K562 (cell line): ENCODE data around the gene KRT31. TPM values are rescaled to one million over a fixed set of nuclear protein-coding genes. Genes with fewer than 3 reads are reported as not detected.

Experiments
- ATAC-seq: fragments of 200-7000 bp; cut with Tn5 transposase; 3 replicates; pipeline ENCODE4 v1.9.1; 2020; ENCODE audit warnings: moderate library complexity
- BruUV-seq: library from RNA; stranded (reverse); fragments of 400-500 nt; replicated peaks from 2 replicates; lab custom pipeline; 2021; lab: Mats Ljungman, UMichigan
- CTCF ChIA-PET: fragments of 300-600 bp; formaldehyde crosslinking; extraction: SDS; loops from one replicate; lab custom pipeline; 2021; ENCODE audit warnings: low intra/inter-chr PET ratio; lab: Yijun Ruan, JAX
- POLR2A ChIA-PET: fragments of 300-600, 350-650 bp; sonication (Branson Sonifier 250); formaldehyde crosslinking; extraction: SDS; loops from one replicate; lab custom pipeline; 2021; ENCODE audit warnings: antibody characterized with exemption, inconsistent platforms; lab: Yijun Ruan, JAX
- DNase-seq, 4 experiments: peaks; one replicate each; pipeline versions ENCODE4 v3.0.0 to v3.0.0-alpha.2; 2011 to 2018; ENCODE audit warnings: low spot score in 3 of 4, mixed read lengths in 3 of 4; ENCODE audit errors: extremely low read depth in 1 of 4
- FAIRE-seq: peaks from 2 replicates; lab custom pipeline; 2011; peaks lifted over from hg19 to GRCh38; lab: Jason Lieb, UNC
- H2AFZ ChIP-seq: 2 replicates; pipeline ENCODE4 v1.6.0; 2011; ENCODE audit warnings: low read depth, low read length, control low read depth, inconsistent platforms
- H3K27ac ChIP-seq: fragments of 200-600 bp; 3 replicates; pipeline ENCODE4 v1.8.0; 2011; ENCODE audit warnings: low read depth, mild to moderate bottlenecking, control low read depth, inconsistent platforms, low read length, moderate library complexity, mixed read lengths; ENCODE audit errors: extremely low read depth
- H3K27me3 ChIP-seq, 2 experiments: fragments of 300-600 bp in 1 of 2; 2 replicates in 1 of 2; 3 replicates in 1 of 2; pipeline versions ENCODE4 v1.6.0 to v1.8.0; 2011; ENCODE audit warnings: inconsistent platforms in 2 of 2, low read length in 2 of 2, mild to moderate bottlenecking in 1 of 2, mixed read lengths in 1 of 2, moderate library complexity in 1 of 2; ENCODE audit not compliant: control insufficient read depth in 2 of 2, insufficient read depth in 2 of 2
- H3K36me3 ChIP-seq: fragments of 300-600 bp; 3 replicates; pipeline ENCODE4 v1.8.0; 2011; ENCODE audit warnings: mild to moderate bottlenecking, low read length, inconsistent platforms; ENCODE audit not compliant: control insufficient read depth, insufficient read depth
- H3K4me1 ChIP-seq, 2 experiments: fragments of 200-600 bp in 1 of 2; replicated peaks in 1 of 2; 2 replicates in 1 of 2; 3 replicates in 1 of 2; pipeline versions ENCODE4 v1.5.1 to v1.8.0; 2011; ENCODE audit warnings: inconsistent platforms in 2 of 2, low read length in 2 of 2, mild to moderate bottlenecking in 1 of 2, mixed read lengths in 1 of 2, moderate library complexity in 1 of 2; ENCODE audit not compliant: control insufficient read depth in 2 of 2, insufficient read depth in 2 of 2
- H3K4me2 ChIP-seq: 2 replicates; pipeline ENCODE4 v1.6.1; 2011; ENCODE audit warnings: low read length, control low read depth, inconsistent platforms, mixed read lengths; ENCODE audit not compliant: insufficient read depth
- H3K4me3 ChIP-seq: fragments of 200-600 bp; sonication (generic), shearing (Covaris generic); 2 replicates; pipeline ENCODE4 v1.5.1; 2016; ENCODE audit warnings: control low read depth, inconsistent platforms
- H3K79me2 ChIP-seq: fragments of 200-600 bp; 3 replicates; pipeline ENCODE4 v1.8.0; 2011; ENCODE audit warnings: low read length, inconsistent platforms; ENCODE audit not compliant: control insufficient read depth, insufficient read depth
- H3K9ac ChIP-seq, 2 experiments: 2 replicates each; pipeline versions ENCODE4 v1.6.0 to v1.6.1; 2011; ENCODE audit warnings: low read depth in 2 of 2, low read length in 2 of 2, control low read depth in 1 of 2, inconsistent platforms in 1 of 2, mild to moderate bottlenecking in 1 of 2, mixed read lengths in 1 of 2; ENCODE audit not compliant: insufficient read depth in 1 of 2
- H3K9me1 ChIP-seq: one replicate; pipeline ENCODE4 v1.6.0; 2011; ENCODE audit warnings: inconsistent platforms, mild to moderate bottlenecking, low read length, moderate library complexity; ENCODE audit not compliant: control insufficient read depth, insufficient read depth
- H3K9me3 ChIP-seq: replicated peaks from 2 replicates; pipeline ENCODE4 v1.5.1; 2011; ENCODE audit warnings: low read depth, low read length, inconsistent platforms; ENCODE audit not compliant: control insufficient read depth, insufficient read depth
- H4K20me1 ChIP-seq: replicated peaks from 2 replicates; pipeline ENCODE4 v1.6.1; 2011; ENCODE audit warnings: low read length, inconsistent platforms, mixed read lengths; ENCODE audit not compliant: control insufficient read depth, insufficient read depth
- CHD1 ChIP-seq: fragments of 200-600 bp; sonication (generic); IDR thresholded peaks from one replicate; pipeline ENCODE4 v1.6.1; 2012; ENCODE audit warnings: mild to moderate bottlenecking, moderate library complexity, low read length, inconsistent platforms
- ETS2 ChIP-seq: IDR thresholded peaks from 2 replicates; pipeline ENCODE4 v1.6.1; 2016; ENCODE audit warnings: borderline replicate concordance, missing genetic modification characterization, mild to moderate bottlenecking, moderate library complexity, missing compliant biosample characterization; ENCODE audit not compliant: poor library complexity, severe bottlenecking
- RBM25 ChIP-seq: fragments of 200-400 bp; formaldehyde crosslinking; IDR thresholded peaks from 2 replicates; pipeline ENCODE4 v1.6.1; 2018; ENCODE audit warnings: low read length, low read depth, moderate library complexity; ENCODE audit not compliant: severe bottlenecking
- SRSF7 ChIP-seq: fragments of 200-400 bp; formaldehyde crosslinking; optimal IDR thresholded peaks from 2 replicates; pipeline ENCODE3; 2017; ENCODE audit warnings: mild to moderate bottlenecking, low read depth, low read length
- TFAM ChIP-seq: fragments of 250-450 bp; sonication (Bioruptor Pico); conservative IDR thresholded peaks from 2 replicates; pipeline ENCODE4 v1.5.0; 2021; ENCODE audit warnings: mild to moderate bottlenecking, moderate library complexity
- WGBS: fragments of 100-300 bp; shearing (Covaris generic); methylation state at CpG from one replicate; pipeline ENCODE4 v1.1.6; 2016; ENCODE audit warnings: low coverage, mixed read lengths; ENCODE audit not compliant: insufficient coverage; ENCODE audit errors: missing lambda C conversion rate; 5-methylcytosine and 5-hydroxymethylcytosine counted together
- in situ Hi-C: fragments of 300-500 bp; cut with MboI; formaldehyde crosslinking; loops from 4 replicates; pipeline ENCODE4 v1.15.0; 2018; ENCODE audit warnings: inconsistent platforms, mixed read lengths
- intact Hi-C: fragments of 100-400 bp; cut with micrococcal nuclease; formaldehyde crosslinking; loops from 2 replicates; pipeline ENCODE4 v1.14.2; 2022
- polyA plus RNA-seq, 8 experiments: library from polyadenylated mRNA; depleted of rRNA in 4 of 8; stranded (reverse) in 5 of 8; unstranded in 3 of 8; fragments of >200 nt; fragmentation: Nextera tagmentation in 2 of 8; fragmentation: Illumina TruSeq in 1 of 8; extraction: Ambion mirVana in 2 of 8; extraction: Trizol in 1 of 8; gene quantifications; 2 replicates each; pipeline versions ENCODE4 v1.2.1 to v1.2.3, GENCODE V29; 2011 to 2014; ENCODE audit warnings: inconsistent platforms in 1 of 8, missing spikeins in 1 of 8
- total RNA-seq, 7 experiments: library from RNA; depleted of rRNA in 6 of 7; stranded (reverse); fragments of >200 nt in 6 of 7; fragmentation: Illumina TruSeq in 2 of 7; extraction: Trizol in 2 of 7; gene quantifications; 2 replicates each; pipeline versions ENCODE4 v1.2.1 to v1.2.3, GENCODE V29; 2011 to 2021; ENCODE audit warnings: low replicate concordance in 1 of 7
- TF ChIP-seq, protein P1 (sequence below), 2 experiments: fragments of 450-650 bp in 1 of 2; sonication (generic) in 1 of 2; formaldehyde crosslinking in 1 of 2; IDR thresholded peaks; 2 replicates each; pipeline versions ENCODE4 v1.7.1 to v1.9.0; 2016 to 2022; ENCODE audit warnings: inconsistent platforms in 1 of 2, mild to moderate bottlenecking in 1 of 2, missing genetic modification reagents in 1 of 2
- TF ChIP-seq, protein P2 (sequence below): sonication (generic); formaldehyde crosslinking; IDR thresholded peaks from 2 replicates; pipeline ENCODE4 v1.4.0; 2020; ENCODE audit warnings: mild to moderate bottlenecking, missing genetic modification reagents

The KRT31 gene
- total and polyA plus RNA-seq, 9 of the 15 experiments (the other 6 are each of a cell fraction or from before 2014, with no cell fraction given) = not detected

DNA sequence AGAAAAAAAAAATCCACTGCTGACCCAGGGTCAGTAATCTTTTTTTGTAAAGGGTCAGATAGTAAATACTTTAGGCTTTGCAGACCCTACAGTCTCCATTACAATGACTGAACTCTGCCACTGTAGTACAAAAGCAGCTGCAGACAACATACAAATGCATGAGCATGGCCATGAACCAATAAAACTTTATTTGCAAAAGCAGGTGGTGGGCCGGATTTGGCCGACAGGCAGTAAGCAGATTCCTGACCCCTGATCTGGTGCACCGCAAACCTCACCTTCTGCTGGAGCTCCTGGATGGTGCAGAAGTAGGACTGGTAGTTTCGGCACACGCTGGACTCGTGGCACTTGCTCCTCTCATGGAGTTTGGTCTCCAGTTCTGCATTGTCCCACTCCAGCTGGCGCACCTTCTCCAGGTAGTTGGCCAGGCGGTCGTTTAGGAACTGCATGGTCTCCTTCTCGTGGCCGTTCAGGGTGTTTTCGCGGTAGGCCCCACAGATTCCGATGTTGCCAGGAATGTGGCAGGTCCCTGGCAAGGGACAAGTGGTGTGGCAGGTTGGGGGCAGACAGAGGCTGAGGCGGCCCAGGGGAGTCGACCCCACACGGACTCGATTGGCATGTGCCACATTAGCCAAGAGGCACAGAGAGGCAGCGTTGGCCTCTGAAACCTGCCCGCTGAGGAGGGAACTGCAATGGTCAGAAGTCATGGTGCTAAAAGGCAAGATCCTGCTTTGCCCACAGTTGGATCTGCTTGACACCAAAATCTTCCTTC lies 13.8 kb upstream of the KRT31 start:
- ChIA-PET CTCF (no interaction called here), POLR2A (interaction anchor here (0.6 kb wide), 2 partner anchors 13 to 228 kb away, joined by 3 read pairs; partner anchors contain the start of gene KRT37)
- H3K4me2 ChIP-seq = no peak overlapping the region
- H3K9me3 ChIP-seq = no peaks in the 10 kb centered on the region
- FAIRE-seq = no peak
- no peaks in the 10 kb centered on the region for H3K9me1 ChIP-seq
- no peaks in the 10 kb centered on the region for H4K20me1 ChIP-seq
- no peak overlapping the region for H3K9ac ChIP-seq
- TF ChIP-seq, protein P1, sequence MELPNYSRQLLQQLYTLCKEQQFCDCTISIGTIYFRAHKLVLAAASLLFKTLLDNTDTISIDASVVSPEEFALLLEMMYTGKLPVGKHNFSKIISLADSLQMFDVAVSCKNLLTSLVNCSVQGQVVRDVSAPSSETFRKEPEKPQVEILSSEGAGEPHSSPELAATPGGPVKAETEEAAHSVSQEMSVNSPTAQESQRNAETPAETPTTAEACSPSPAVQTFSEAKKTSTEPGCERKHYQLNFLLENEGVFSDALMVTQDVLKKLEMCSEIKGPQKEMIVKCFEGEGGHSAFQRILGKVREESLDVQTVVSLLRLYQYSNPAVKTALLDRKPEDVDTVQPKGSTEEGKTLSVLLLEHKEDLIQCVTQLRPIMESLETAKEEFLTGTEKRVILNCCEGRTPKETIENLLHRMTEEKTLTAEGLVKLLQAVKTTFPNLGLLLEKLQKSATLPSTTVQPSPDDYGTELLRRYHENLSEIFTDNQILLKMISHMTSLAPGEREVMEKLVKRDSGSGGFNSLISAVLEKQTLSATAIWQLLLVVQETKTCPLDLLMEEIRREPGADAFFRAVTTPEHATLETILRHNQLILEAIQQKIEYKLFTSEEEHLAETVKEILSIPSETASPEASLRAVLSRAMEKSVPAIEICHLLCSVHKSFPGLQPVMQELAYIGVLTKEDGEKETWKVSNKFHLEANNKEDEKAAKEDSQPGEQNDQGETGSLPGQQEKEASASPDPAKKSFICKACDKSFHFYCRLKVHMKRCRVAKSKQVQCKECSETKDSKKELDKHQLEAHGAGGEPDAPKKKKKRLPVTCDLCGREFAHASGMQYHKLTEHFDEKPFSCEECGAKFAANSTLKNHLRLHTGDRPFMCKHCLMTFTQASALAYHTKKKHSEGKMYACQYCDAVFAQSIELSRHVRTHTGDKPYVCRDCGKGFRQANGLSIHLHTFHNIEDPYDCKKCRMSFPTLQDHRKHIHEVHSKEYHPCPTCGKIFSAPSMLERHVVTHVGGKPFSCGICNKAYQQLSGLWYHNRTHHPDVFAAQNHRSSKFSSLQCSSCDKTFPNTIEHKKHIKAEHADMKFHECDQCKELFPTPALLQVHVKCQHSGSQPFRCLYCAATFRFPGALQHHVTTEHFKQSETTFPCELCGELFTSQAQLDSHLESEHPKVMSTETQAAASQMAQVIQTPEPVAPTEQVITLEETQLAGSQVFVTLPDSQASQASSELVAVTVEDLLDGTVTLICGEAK (IDR thresholded peaks at IDR 0.05) = peak; percentile 86
- TF ChIP-seq, protein P1 (CRISPR knock-in tag; IDR thresholded peaks at IDR 0.05) = no peak
- TF ChIP-seq ETS2 (tag) (no peak), TFAM (CRISPR knock-in tag) (no peak), CHD1 (no peak), RBM25 (no peak), SRSF7 (no peak)
- TF ChIP-seq, protein P2, sequence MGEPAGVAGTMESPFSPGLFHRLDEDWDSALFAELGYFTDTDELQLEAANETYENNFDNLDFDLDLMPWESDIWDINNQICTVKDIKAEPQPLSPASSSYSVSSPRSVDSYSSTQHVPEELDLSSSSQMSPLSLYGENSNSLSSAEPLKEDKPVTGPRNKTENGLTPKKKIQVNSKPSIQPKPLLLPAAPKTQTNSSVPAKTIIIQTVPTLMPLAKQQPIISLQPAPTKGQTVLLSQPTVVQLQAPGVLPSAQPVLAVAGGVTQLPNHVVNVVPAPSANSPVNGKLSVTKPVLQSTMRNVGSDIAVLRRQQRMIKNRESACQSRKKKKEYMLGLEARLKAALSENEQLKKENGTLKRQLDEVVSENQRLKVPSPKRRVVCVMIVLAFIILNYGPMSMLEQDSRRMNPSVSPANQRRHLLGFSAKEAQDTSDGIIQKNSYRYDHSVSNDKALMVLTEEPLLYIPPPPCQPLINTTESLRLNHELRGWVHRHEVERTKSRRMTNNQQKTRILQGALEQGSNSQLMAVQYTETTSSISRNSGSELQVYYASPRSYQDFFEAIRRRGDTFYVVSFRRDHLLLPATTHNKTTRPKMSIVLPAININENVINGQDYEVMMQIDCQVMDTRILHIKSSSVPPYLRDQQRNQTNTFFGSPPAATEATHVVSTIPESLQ (CRISPR knock-in tag) = no peak
- TF ChIP-seq, all 486 proteins: peak for 1
- intact Hi-C loops (no loop called here), in situ Hi-C loops (no loop called here)
- no peaks in the 10 kb centered on the region for H3K4me1 ChIP-seq
- H3K36me3 ChIP-seq = no peaks in the 10 kb centered on the region
- BruUV-seq = no TSS peak
- no peak overlapping the region for H2AFZ ChIP-seq
- 0% methylated on average over 20 of the region's 20 CpGs for WGBS
- ATAC-seq (no peak), DNase-seq (no peak)
- peaks cover 14 to 39% of the 10 kb centered on the region in 2 experiments; a peak in 3 of 5 replicates for H3K27me3 ChIP-seq
- H3K79me2 ChIP-seq = no peaks in the 10 kb centered on the region
- H3K27ac ChIP-seq = no peak overlapping the region
- H3K4me3 ChIP-seq = no peak overlapping the region
